ENCODE data around the gene TAX1BP3. TPM values are rescaled to one million over a fixed set of nuclear protein-coding genes. Genes with fewer than 3 reads are reported as not detected.

Gene TAX1BP3
- total RNA-seq, 4 donors from 2014 or later = 103 to 245 (median 202) TPM

- no peak overlapping the region for H3K27ac ChIP-seq
- DNase-seq (ENCODE audit: low spot score in 2 of 2) = no peak
- WGBS = 72% methylated on average over 14 of the region's 27 CpGs
- H3K27me3 ChIP-seq = peaks cover 19% of the 10 kb centered on the region
- H3K9me3 ChIP-seq = no peaks in the 10 kb centered on the region
- H3K36me3 ChIP-seq = no peaks in the 10 kb centered on the region
- TF ChIP-seq CTCF (IDR thresholded peaks at IDR 0.05) (no peak), POLR2A (IDR thresholded peaks at IDR 0.05) (no peak), EP300 (IDR thresholded peaks at IDR 0.05) (no peak)
- no peaks in the 10 kb centered on the region for H3K4me1 ChIP-seq
- H3K4me3 ChIP-seq = no peak overlapping the region
Observed at GRCh38 chr17:3678821-3679530, 10.6 kb upstream of the TAX1BP3 start.

- Histone ChIP-seq H3K4me1 (no peaks in the 10 kb centered on the region), H3K27ac (no peak overlapping the region), H3K9me3 (no peaks in the 10 kb centered on the region), H3K4me3 (no peak overlapping the region), H3K36me3 (no peaks in the 10 kb centered on the region), H3K27me3 (peaks cover 12% of the 10 kb centered on the region)
- no peak for TF ChIP-seq POLR2A (IDR thresholded peaks at IDR 0.05)
- TF ChIP-seq EP300 (IDR thresholded peaks at IDR 0.05) = no peak
- no peak for TF ChIP-seq CTCF (IDR thresholded peaks at IDR 0.05)
- no peak for TF ChIP-seq POLR2AphosphoS5 (IDR thresholded peaks at IDR 0.05)
- DNase-seq (ENCODE audit: low spot score in 2 of 2) = no peak
- WGBS = 49% methylated on average over 14 of the region's 16 CpGs
Observed at GRCh38 chr17:3678095-3678820, 9.9 kb upstream of the TAX1BP3 start.

GRCh38 chr17:3675886-3676285 is 7.5 kb upstream of the TAX1BP3 start:
- DNase-seq (ENCODE audit: low spot score in 2 of 2) = no peak
- Histone ChIP-seq H3K36me3 (no peaks in the 10 kb centered on the region), H3K27ac (no peak overlapping the region), H3K27me3 (no peaks in the 10 kb centered on the region), H3K4me3 (no peak overlapping the region), H3K9me3 (no peaks in the 10 kb centered on the region), H3K4me1 (no peaks in the 10 kb centered on the region)
- TF ChIP-seq POLR2AphosphoS5 (IDR thresholded peaks at IDR 0.05) (no peak), POLR2A (IDR thresholded peaks at IDR 0.05) (no peak), CTCF (IDR thresholded peaks at IDR 0.05) (no peak), EP300 (IDR thresholded peaks at IDR 0.05) (no peak)
- 76% methylated on average over 11 of the region's 11 CpGs for WGBS

DNA sequence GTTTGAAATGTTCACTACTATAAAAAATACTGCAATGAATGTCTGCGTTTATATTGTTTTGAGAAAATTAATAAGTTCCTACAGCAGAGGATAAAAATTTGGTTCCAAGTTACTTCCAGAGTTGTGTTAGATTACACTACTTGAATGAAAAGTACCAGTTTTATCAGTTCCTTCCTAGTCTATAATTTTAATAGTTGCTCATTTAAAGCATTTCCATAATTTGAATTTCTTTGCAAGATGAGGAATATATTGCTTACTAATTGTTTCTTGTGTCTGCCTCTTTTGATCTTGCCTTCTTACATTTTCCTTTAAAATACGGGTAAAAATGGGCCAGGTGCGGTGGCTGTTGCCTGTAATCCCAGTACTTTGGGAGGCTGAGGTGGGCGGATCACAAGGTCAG is 4.2 kb upstream of the TAX1BP3 start:
- H3K36me3 ChIP-seq = no peaks in the 10 kb centered on the region
- no peaks in the 10 kb centered on the region for H3K9me3 ChIP-seq
- H3K27ac ChIP-seq = no peak overlapping the region
- H3K27me3 ChIP-seq = no peaks in the 10 kb centered on the region
- 95% methylated on average over 4 of the region's 4 CpGs for WGBS
- no peak overlapping the region for H3K4me3 ChIP-seq
- no peak for TF ChIP-seq EP300 (IDR thresholded peaks at IDR 0.05)
- no peak for TF ChIP-seq POLR2AphosphoS5 (IDR thresholded peaks at IDR 0.05)
- no peak for TF ChIP-seq POLR2A (IDR thresholded peaks at IDR 0.05)
- TF ChIP-seq CTCF (IDR thresholded peaks at IDR 0.05) = no peak
- peaks cover 14% of the 10 kb centered on the region for H3K4me1 ChIP-seq
- DNase-seq (ENCODE audit: low spot score in 2 of 2) = no peak

GRCh38 chr17:3669548-3669947 is 1.2 kb upstream of the TAX1BP3 start:
- Histone ChIP-seq H3K4me1 (peaks cover 38% of the 10 kb centered on the region), H3K27me3 (no peaks in the 10 kb centered on the region), H3K9me3 (no peaks in the 10 kb centered on the region), H3K4me3 (peak overlapping the region; percentile 72), H3K27ac (no peak overlapping the region), H3K36me3 (peaks cover 4% of the 10 kb centered on the region)
- 44% methylated on average over 12 of the region's 12 CpGs for WGBS
- TF ChIP-seq POLR2AphosphoS5 (IDR thresholded peaks at IDR 0.05) (no peak), EP300 (IDR thresholded peaks at IDR 0.05) (no peak), POLR2A (IDR thresholded peaks at IDR 0.05) (no peak), CTCF (IDR thresholded peaks at IDR 0.05) (no peak)
- DNase-seq (ENCODE audit: low spot score in 2 of 2) = no peak
